ENCODE results near the gene RCAN2. TPM values are rescaled to one million over a fixed set of nuclear protein-coding genes. Genes with fewer than 3 reads are reported as not detected.

RCAN2 gene
- total RNA-seq, 4 donors from 2014 or later, result 4.7 to 23.1 (median 6.6) TPM

GRCh38 chr6:46246081-46246480 lies 245.2 kb downstream of the RCAN2 start:
- Histone ChIP-seq H3K4me3 (no peak overlapping the region), H3K4me1 (no peaks in the 10 kb centered on the region), H3K27ac (no peak overlapping the region), H3K36me3 (no peaks in the 10 kb centered on the region), H3K27me3 (no peaks in the 10 kb centered on the region), H3K9me3 (no peaks in the 10 kb centered on the region)
- TF ChIP-seq CTCF (IDR thresholded peaks at IDR 0.05) (no peak), POLR2A (IDR thresholded peaks at IDR 0.05) (no peak)
- no peak for DNase-seq

GRCh38 chr6:46244670-46245069 lies 246.6 kb downstream of the RCAN2 start:
- Histone ChIP-seq H3K36me3 (no peaks in the 10 kb centered on the region), H3K4me3 (no peak overlapping the region), H3K4me1 (no peaks in the 10 kb centered on the region), H3K27me3 (no peaks in the 10 kb centered on the region), H3K27ac (no peak overlapping the region), H3K9me3 (no peaks in the 10 kb centered on the region)
- TF ChIP-seq POLR2A (IDR thresholded peaks at IDR 0.05), result no peak
- TF ChIP-seq CTCF (IDR thresholded peaks at IDR 0.05), result no peak
- DNase-seq, result no peak

- H3K27me3 ChIP-seq, result no peaks in the 10 kb centered on the region
- TF ChIP-seq CTCF (IDR thresholded peaks at IDR 0.05), result no peak
- no peak for TF ChIP-seq POLR2A (IDR thresholded peaks at IDR 0.05)
- H3K9me3 ChIP-seq, result no peaks in the 10 kb centered on the region
- H3K4me3 ChIP-seq, result no peak overlapping the region
- H3K27ac ChIP-seq, result no peak overlapping the region
- H3K36me3 ChIP-seq, result no peaks in the 10 kb centered on the region
- no peaks in the 10 kb centered on the region for H3K4me1 ChIP-seq
- no peak for DNase-seq
Observed at GRCh38 chr6:46243754-46244153, 247.5 kb downstream of the RCAN2 start.

- DNase-seq, result no peak
- Histone ChIP-seq H3K27ac (no peak overlapping the region), H3K9me3 (no peaks in the 10 kb centered on the region), H3K4me1 (no peaks in the 10 kb centered on the region), H3K4me3 (no peak overlapping the region), H3K27me3 (no peaks in the 10 kb centered on the region), H3K36me3 (no peaks in the 10 kb centered on the region)
- no peak for TF ChIP-seq CTCF (IDR thresholded peaks at IDR 0.05)
Observed at GRCh38 chr6:46242921-46243320, 248.3 kb downstream of the RCAN2 start.

GRCh38 chr6:46240866-46241565 lies 250.2 kb downstream of the RCAN2 start:
- Histone ChIP-seq H3K27me3 (no peaks in the 10 kb centered on the region), H3K36me3 (no peaks in the 10 kb centered on the region), H3K4me3 (no peak overlapping the region), H3K9me3 (no peaks in the 10 kb centered on the region), H3K27ac (no peak overlapping the region), H3K4me1 (no peaks in the 10 kb centered on the region)
- TF ChIP-seq POLR2A (IDR thresholded peaks at IDR 0.05), result no peak
- TF ChIP-seq CTCF (IDR thresholded peaks at IDR 0.05), result no peak
- DNase-seq, result no peak

GRCh38 chr6:46236752-46237151 lies 254.5 kb downstream of the RCAN2 start:
- H3K27ac ChIP-seq, result no peak overlapping the region
- no peak for DNase-seq
- H3K4me3 ChIP-seq, result no peak overlapping the region
- no peak for TF ChIP-seq POLR2A (IDR thresholded peaks at IDR 0.05)
- no peak for TF ChIP-seq CTCF (IDR thresholded peaks at IDR 0.05)
- H3K4me1 ChIP-seq, result no peaks in the 10 kb centered on the region
- no peaks in the 10 kb centered on the region for H3K9me3 ChIP-seq
- no peaks in the 10 kb centered on the region for H3K27me3 ChIP-seq
- no peaks in the 10 kb centered on the region for H3K36me3 ChIP-seq
